HUDEP-2 (cell line): ENCODE measurements around the gene KLHL29.

Experiments used
- DNase-seq, 76 experiments: peaks; one replicate each; lab custom pipeline; 2025; ENCODE audit not compliant: unreplicated experiment in 76 of 76; lab: John Stamatoyannopoulos, UW

Gene KLHL29

GRCh38 chr2:23544589-23545295 lies 159.8 kb downstream of the KLHL29 start:
- DNase-seq = no peak

- no peak for DNase-seq
These were observed 160.4 kb downstream of the KLHL29 start for GRCh38 chr2:23545396-23545795.

GRCh38 chr2:23545811-23546210 lies 160.8 kb downstream of the KLHL29 start:
- DNase-seq = no peak

GRCh38 chr2:23546913-23547312 lies 161.9 kb downstream of the KLHL29 start:
- no peak for DNase-seq

- no peak for DNase-seq
These were observed 162.7 kb downstream of the KLHL29 start for GRCh38 chr2:23547725-23548124.

GRCh38 chr2:23548143-23548769 lies 163.3 kb downstream of the KLHL29 start:
- no peak for DNase-seq

GRCh38 chr2:23549051-23549450 lies 164.1 kb downstream of the KLHL29 start:
- no peak for DNase-seq

GRCh38 chr2:23549821-23550530 lies 165.0 kb downstream of the KLHL29 start:
- no peak for DNase-seq

- no peak for DNase-seq
These were observed 165.6 kb downstream of the KLHL29 start for GRCh38 chr2:23550553-23550952.

GRCh38 chr2:23551875-23552274 lies 166.9 kb downstream of the KLHL29 start:
- DNase-seq = no peak

- no peak for DNase-seq
These were observed 168.6 kb downstream of the KLHL29 start for GRCh38 chr2:23553561-23553960.

- no peak for DNase-seq
These were observed 169.2 kb downstream of the KLHL29 start for GRCh38 chr2:23554054-23554697.

- no peak for DNase-seq
These were observed 171.0 kb downstream of the KLHL29 start for GRCh38 chr2:23555944-23556343.

- no peak for DNase-seq
These were observed 171.9 kb downstream of the KLHL29 start for GRCh38 chr2:23556929-23557328.

- DNase-seq = no peak
These were observed 172.5 kb downstream of the KLHL29 start for GRCh38 chr2:23557455-23557854.

- DNase-seq = no peak
These were observed 174.7 kb downstream of the KLHL29 start for GRCh38 chr2:23559561-23560239.

GRCh38 chr2:23561088-23561487 lies 176.1 kb downstream of the KLHL29 start:
- DNase-seq = no peak

GRCh38 chr2:23561544-23561943 lies 176.6 kb downstream of the KLHL29 start:
- no peak for DNase-seq

GRCh38 chr2:23562143-23562542 lies 177.2 kb downstream of the KLHL29 start:
- no peak for DNase-seq

GRCh38 chr2:23563151-23563550 lies 178.2 kb downstream of the KLHL29 start:
- no peak for DNase-seq
